Liver (tissue), 9 donors: ENCODE data around the gene HTR2A. TPM values are rescaled to one million over a fixed set of nuclear protein-coding genes. Genes with fewer than 3 reads are reported as not detected.

ENCODE experiments used
- DNase-seq: peaks from one replicate; pipeline ENCODE4 v3.0.0-alpha.2; 2017; ENCODE audit warnings: low spot score
- H3K27ac ChIP-seq, 2 donors: one replicate each; pipeline ENCODE4 v1.7.0; 2013; ENCODE audit warnings: inconsistent platforms in 2 of 2, low read length in 2 of 2, control low read depth in 1 of 2, low read depth in 1 of 2, mild to moderate bottlenecking in 1 of 2
- H3K27me3 ChIP-seq, 4 donors: one replicate each; pipeline versions ENCODE4 v1.6.1 to v1.7.0; 2013; ENCODE audit warnings: low read length in 3 of 4, inconsistent platforms in 1 of 4, mild to moderate bottlenecking in 1 of 4, moderate library complexity in 1 of 4; ENCODE audit not compliant: control insufficient read depth in 4 of 4, insufficient read depth in 4 of 4
- H3K36me3 ChIP-seq, 4 donors: one replicate each; pipeline versions ENCODE4 v1.6.1 to v1.7.0; 2013; ENCODE audit warnings: low read length in 3 of 4, mild to moderate bottlenecking in 3 of 4, low read depth in 1 of 4, moderate library complexity in 1 of 4; ENCODE audit not compliant: control insufficient read depth in 4 of 4, insufficient read depth in 3 of 4
- H3K4me1 ChIP-seq, 4 donors: one replicate each; pipeline versions ENCODE4 v1.6.1 to v1.7.0; 2013; ENCODE audit warnings: low read length in 3 of 4, mild to moderate bottlenecking in 3 of 4, moderate library complexity in 1 of 4; ENCODE audit not compliant: control insufficient read depth in 4 of 4, insufficient read depth in 4 of 4
- H3K4me3 ChIP-seq, 3 donors: one replicate each; pipeline versions ENCODE4 v1.6.1 to v1.7.0; 2013; ENCODE audit warnings: low read length in 3 of 3, control low read depth in 1 of 3, low read depth in 1 of 3, mild to moderate bottlenecking in 1 of 3
- H3K9ac ChIP-seq, 2 donors: one replicate each; pipeline ENCODE4 v1.7.0; 2013; ENCODE audit warnings: low read length in 2 of 2, mild to moderate bottlenecking in 2 of 2, moderate library complexity in 2 of 2, control low read depth in 1 of 2, low read depth in 1 of 2
- H3K9me3 ChIP-seq, 4 donors: one replicate each; pipeline versions ENCODE4 v1.6.1 to v1.7.0; 2013; ENCODE audit warnings: low read length in 3 of 4; ENCODE audit not compliant: control insufficient read depth in 4 of 4
- ATF3 ChIP-seq: IDR thresholded peaks from 2 replicates; pipeline ENCODE4 v1.6.1; 2016; ENCODE audit warnings: antibody characterized with exemption
- CTCF ChIP-seq: fragments of 150-350 bp; IDR thresholded peaks from 2 replicates; pipeline ENCODE4 v1.5.1; 2017; ENCODE audit warnings: improper control_type of control experiment, low read depth, low read length; ENCODE audit not compliant: missing input control
- EGR1 ChIP-seq, 2 donors: IDR thresholded peaks; 2 replicates each; pipeline ENCODE4 v1.6.1; 2016 to 2018; ENCODE audit warnings: antibody characterized with exemption in 2 of 2, low read depth in 2 of 2
- FOXA2 ChIP-seq: IDR thresholded peaks from 2 replicates; pipeline ENCODE4 v1.6.1; 2016; ENCODE audit warnings: antibody characterized with exemption
- GABPA ChIP-seq, 2 donors: IDR thresholded peaks in 1 of 2; conservative IDR thresholded peaks in 1 of 2; 2 replicates each; pipeline ENCODE4 v1.6.1; 2016; ENCODE audit warnings: antibody characterized with exemption in 2 of 2, mild to moderate bottlenecking in 1 of 2, moderate library complexity in 1 of 2
- HNF4A ChIP-seq, 2 donors: conservative IDR thresholded peaks; 2 replicates each; pipeline ENCODE4 v1.6.1; 2016; ENCODE audit warnings: antibody characterized with exemption in 2 of 2, mild to moderate bottlenecking in 2 of 2
- HNF4G ChIP-seq: IDR thresholded peaks from 2 replicates; pipeline ENCODE4 v1.6.1; 2016; ENCODE audit warnings: antibody characterized with exemption
- JUND ChIP-seq, 2 donors: IDR thresholded peaks; 2 replicates each; pipeline ENCODE4 v1.6.1; 2016; ENCODE audit warnings: antibody characterized with exemption in 2 of 2
- MAX ChIP-seq: IDR thresholded peaks from 2 replicates; pipeline ENCODE4 v1.6.1; 2016; ENCODE audit warnings: antibody characterized with exemption
- NR2F2 ChIP-seq: IDR thresholded peaks from 2 replicates; pipeline ENCODE4 v1.6.1; 2016; ENCODE audit warnings: antibody characterized with exemption
- RAD21 ChIP-seq, 2 donors: IDR thresholded peaks; 2 replicates each; pipeline ENCODE4 v1.6.1; 2016; ENCODE audit warnings: antibody characterized with exemption in 2 of 2, mild to moderate bottlenecking in 2 of 2
- RXRA ChIP-seq, 2 donors: IDR thresholded peaks; 2 replicates each; pipeline ENCODE4 v1.6.1; 2017 to 2018; ENCODE audit warnings: antibody characterized with exemption in 2 of 2, mild to moderate bottlenecking in 1 of 2
- SP1 ChIP-seq: IDR thresholded peaks from 2 replicates; pipeline ENCODE4 v1.6.1; 2018; ENCODE audit warnings: antibody characterized with exemption, mild to moderate bottlenecking
- TAF1 ChIP-seq: conservative IDR thresholded peaks from 2 replicates; pipeline ENCODE4 v1.6.1; 2016; ENCODE audit warnings: antibody characterized with exemption, mild to moderate bottlenecking
- YY1 ChIP-seq: IDR thresholded peaks from 2 replicates; pipeline ENCODE4 v1.6.1; 2016; ENCODE audit warnings: antibody characterized with exemption, mild to moderate bottlenecking
- WGBS: extraction: QIAGEN DNeasy Blood & Tissue Kit; methylation state at CpG from one replicate; pipeline ENCODE4 v1.1.7; 2013; 5-methylcytosine and 5-hydroxymethylcytosine counted together
- polyA plus RNA-seq, 2 donors: library from polyadenylated mRNA; stranded (reverse) in 1 of 2; unstranded in 1 of 2; fragments of 200-250 nt in 1 of 2; fragments of >200 nt in 1 of 2; fragmentation: Nextera tagmentation in 1 of 2; extraction: Ambion mirVana in 1 of 2; gene quantifications; one replicate each; pipeline versions ENCODE4 v1.2.1 to v1.2.3, GENCODE V29; 2013 to 2015
- total RNA-seq, 2 donors: library from RNA; depleted of rRNA; stranded (reverse); fragments of >200 nt; gene quantifications; one replicate each; pipeline ENCODE4 v1.2.3, GENCODE V29; 2014
- donor health status: healthy.
- donor health status: healthy.
- donor health status: healthy.
- donor health status: healthy.
- donor health status: healthy.

HTR2A gene
- total and polyA plus RNA-seq, 4 donors = under 0.01 to 0.19 (median 0.19) TPM; not detected in 1

GRCh38 chr13:46831588-46832194 lies 65.2 kb downstream of the HTR2A start:
- Histone ChIP-seq H3K36me3 (no peaks in the 10 kb centered on the region), H3K27ac (no peak overlapping the region), H3K4me1 (peaks cover 0 to 20% (median 7%) of the 10 kb centered on the region in 4 donors), H3K4me3 (no peak overlapping the region), H3K9ac (no peak overlapping the region), H3K27me3 (no peaks in the 10 kb centered on the region), H3K9me3 (no peaks in the 10 kb centered on the region)
- 34% methylated on average over 5 of the region's 5 CpGs for WGBS
- TF ChIP-seq HNF4A (conservative IDR thresholded peaks at IDR 0.05) (no peak), GABPA (IDR thresholded peaks at IDR 0.05 in 1 of 2, conservative IDR thresholded peaks at IDR 0.05 in 1 of 2) (no peak), SP1 (no peak), YY1 (no peak), CTCF (peak; percentile 74), MAX (no peak), TAF1 (no peak), FOXA2 (no peak), RXRA (IDR thresholded peaks at IDR 0.05) (no peak), RAD21 (IDR thresholded peaks at IDR 0.05) (peak; percentile 83 to 86), ATF3 (no peak)
- peak; percentile 38 for DNase-seq

- peaks cover 0 to 20% (median 7%) of the 10 kb centered on the region in 4 donors for H3K4me1 ChIP-seq
- no peaks in the 10 kb centered on the region for H3K27me3 ChIP-seq
- no peak overlapping the region for H3K4me3 ChIP-seq
- no peaks in the 10 kb centered on the region for H3K9me3 ChIP-seq
- no peak for DNase-seq
- no peak overlapping the region for H3K27ac ChIP-seq
- H3K36me3 ChIP-seq = no peaks in the 10 kb centered on the region
- TF ChIP-seq JUND (IDR thresholded peaks at IDR 0.05) (no peak), MAX (no peak), NR2F2 (no peak), FOXA2 (no peak), SP1 (no peak), CTCF (no peak), EGR1 (IDR thresholded peaks at IDR 0.05; ENCODE audit: low read depth in 2 of 2) (no peak), RXRA (IDR thresholded peaks at IDR 0.05) (no peak), HNF4G (no peak)
- no peak overlapping the region for H3K9ac ChIP-seq
Measured at GRCh38 chr13:46830405-46831005, 66.3 kb downstream of the HTR2A start.
